Suprapubic skin (tissue), 4 donors: ENCODE data around the gene ADM2. TPM values are rescaled to one million over a fixed set of nuclear protein-coding genes. Genes with fewer than 3 reads are reported as not detected.

Experiments
- DNase-seq, 2 donors: peaks; one replicate each; pipeline ENCODE4 v3.0.0-alpha.2; 2019; ENCODE audit warnings: low spot score in 2 of 2
- H3K27ac ChIP-seq: fragments of 200-600 bp; sonication (generic); one replicate; pipeline ENCODE4 v1.5.1; 2019
- H3K27me3 ChIP-seq: fragments of 200-600 bp; sonication (generic); one replicate; pipeline ENCODE4 v1.5.1; 2019
- H3K36me3 ChIP-seq: fragments of 200-600 bp; sonication (generic); one replicate; pipeline ENCODE4 v1.5.1; 2019
- H3K4me1 ChIP-seq: fragments of 200-600 bp; sonication (generic); one replicate; pipeline ENCODE4 v1.5.1; 2019
- H3K4me3 ChIP-seq: fragments of 200-600 bp; sonication (generic); one replicate; pipeline ENCODE4 v1.5.1; 2019; ENCODE audit warnings: mild to moderate bottlenecking
- H3K9me3 ChIP-seq: fragments of 200-600 bp; sonication (generic); one replicate; pipeline ENCODE4 v1.5.1; 2019
- CTCF ChIP-seq, 2 donors: fragments of 200-600 bp in 1 of 2; fragments of 450-650 bp in 1 of 2; sonication (generic) in 1 of 2; IDR thresholded peaks; one replicate each; pipeline ENCODE4 v1.5.1; 2016 to 2019; ENCODE audit warnings: antibody characterized with exemption in 2 of 2, mild to moderate bottlenecking in 1 of 2, moderate library complexity in 1 of 2
- EP300 ChIP-seq: sonication (generic); formaldehyde crosslinking; IDR thresholded peaks from one replicate; pipeline ENCODE4 v1.6.1; 2017; ENCODE audit warnings: antibody characterized with exemption
- POLR2A ChIP-seq, 2 donors: fragments of 450-650 bp; IDR thresholded peaks; one replicate each; pipeline ENCODE4 v1.6.1; 2017; ENCODE audit warnings: antibody characterized with exemption in 2 of 2, mild to moderate bottlenecking in 2 of 2, moderate library complexity in 2 of 2
- POLR2AphosphoS5 ChIP-seq, 3 donors: sonication (generic); formaldehyde crosslinking; IDR thresholded peaks; one replicate each; pipeline ENCODE4 v1.6.1; 2017; ENCODE audit warnings: antibody characterized with exemption in 3 of 3
- WGBS: methylation state at CpG from one replicate; pipeline ENCODE4 v1.1.5; 2018; 5-methylcytosine and 5-hydroxymethylcytosine counted together
- total RNA-seq, 4 donors: library from RNA; depleted of rRNA; stranded (reverse); fragments of >200 nt; gene quantifications; one replicate each; pipeline ENCODE4 v1.1.0, GENCODE V29; 2016

The ADM2 gene
- total RNA-seq, 4 donors from 2014 or later = 0.24 to 2.7 (median 0.30) TPM; not detected in 1

- H3K27me3 ChIP-seq = peaks cover 39% of the 10 kb centered on the region
- no peak for DNase-seq
- H3K36me3 ChIP-seq = no peaks in the 10 kb centered on the region
- no peaks in the 10 kb centered on the region for H3K9me3 ChIP-seq
- no peak overlapping the region for H3K4me3 ChIP-seq
- 73% methylated on average over 10 of the region's 18 CpGs for WGBS
- no peak for TF ChIP-seq CTCF (IDR thresholded peaks at IDR 0.05)
- TF ChIP-seq POLR2A (IDR thresholded peaks at IDR 0.05) = no peak
- TF ChIP-seq EP300 = no peak
- no peak for TF ChIP-seq POLR2AphosphoS5 (IDR thresholded peaks at IDR 0.05)
- no peak overlapping the region for H3K27ac ChIP-seq
- no peaks in the 10 kb centered on the region for H3K4me1 ChIP-seq
Measured at GRCh38 chr22:50488006-50488677, 6.8 kb downstream of the ADM2 start.

- Histone ChIP-seq H3K9me3 (no peaks in the 10 kb centered on the region), H3K27me3 (peaks cover 31% of the 10 kb centered on the region), H3K36me3 (no peaks in the 10 kb centered on the region), H3K4me3 (no peak overlapping the region), H3K4me1 (no peaks in the 10 kb centered on the region), H3K27ac (no peak overlapping the region)
- DNase-seq = no peak
- 78% methylated on average over 16 of the region's 19 CpGs for WGBS
- TF ChIP-seq POLR2A (IDR thresholded peaks at IDR 0.05) = no peak
- TF ChIP-seq CTCF (IDR thresholded peaks at IDR 0.05) = no peak
- no peak for TF ChIP-seq POLR2AphosphoS5 (IDR thresholded peaks at IDR 0.05)
- no peak for TF ChIP-seq EP300
Measured at GRCh38 chr22:50488886-50489285, 7.5 kb downstream of the ADM2 start.

- no peak for DNase-seq
- Histone ChIP-seq H3K27me3 (peaks cover 25% of the 10 kb centered on the region), H3K27ac (no peak overlapping the region), H3K36me3 (no peaks in the 10 kb centered on the region), H3K4me1 (no peaks in the 10 kb centered on the region), H3K4me3 (no peak overlapping the region), H3K9me3 (no peaks in the 10 kb centered on the region)
- no peak for TF ChIP-seq CTCF (IDR thresholded peaks at IDR 0.05)
- no peak for TF ChIP-seq POLR2AphosphoS5 (IDR thresholded peaks at IDR 0.05)
- no peak for TF ChIP-seq EP300
- no peak for TF ChIP-seq POLR2A (IDR thresholded peaks at IDR 0.05)
- 60% methylated on average over 5 of the region's 31 CpGs for WGBS
Measured at GRCh38 chr22:50489363-50490243, 8.3 kb downstream of the ADM2 start.

GRCh38 chr22:50490531-50491308 lies 9.4 kb downstream of the ADM2 start:
- Histone ChIP-seq H3K27me3 (peaks cover 20% of the 10 kb centered on the region), H3K36me3 (no peaks in the 10 kb centered on the region), H3K4me1 (no peaks in the 10 kb centered on the region), H3K4me3 (no peak overlapping the region), H3K27ac (no peak overlapping the region), H3K9me3 (no peaks in the 10 kb centered on the region)
- no peak for DNase-seq
- WGBS = 72% methylated on average over 27 of the region's 27 CpGs
- no peak for TF ChIP-seq EP300
- no peak for TF ChIP-seq CTCF (IDR thresholded peaks at IDR 0.05)
- no peak for TF ChIP-seq POLR2AphosphoS5 (IDR thresholded peaks at IDR 0.05)
- TF ChIP-seq POLR2A (IDR thresholded peaks at IDR 0.05) = no peak
